H1 (cell line): Measurements from ENCODE around the gene GRIP1. TPM values are rescaled to one million over a fixed set of nuclear protein-coding genes. Genes with fewer than 3 reads are reported as not detected.

Experiments used
- CTCF ChIA-PET: fragments of 300-600 bp; sonication (Branson Sonifier 250); formaldehyde crosslinking; loops from one replicate; lab custom pipeline; 2021; ENCODE audit not compliant: partially characterized antibody; lab: Charles Lee
- POLR2A ChIA-PET: fragments of 300-600 bp; sonication (Branson Sonifier 250); formaldehyde crosslinking; loops from one replicate; lab custom pipeline; 2021; ENCODE audit warnings: inconsistent platforms; ENCODE audit not compliant: partially characterized antibody; lab: Charles Lee
- DNase-seq, 2 experiments: peaks; one replicate each; pipeline versions ENCODE4 v3.0.0 to v3.0.0-alpha.2; 2010 to 2022; ENCODE audit warnings: low spot score in 2 of 2, low read depth in 1 of 2, mixed read lengths in 1 of 2
- FAIRE-seq: peaks from 2 replicates; lab custom pipeline; 2011; peaks lifted over from hg19 to GRCh38; lab: Jason Lieb, UNC
- H2AFZ ChIP-seq: 2 replicates; pipeline ENCODE4 v1.8.1; 2012; ENCODE audit warnings: low read length, inconsistent platforms
- H2AK5ac ChIP-seq: 2 replicates; pipeline ENCODE4 v1.6.1; 2013; ENCODE audit warnings: low read depth, low read length
- H2BK120ac ChIP-seq: replicated peaks from 2 replicates; pipeline ENCODE3; 2013; ENCODE audit warnings: low read depth, low read length, inconsistent platforms
- H2BK12ac ChIP-seq: 2 replicates; pipeline ENCODE4 v1.6.1; 2013; ENCODE audit warnings: low read depth, low read length
- H2BK15ac ChIP-seq: 2 replicates; pipeline ENCODE4 v1.6.1; 2013; ENCODE audit warnings: low read length
- H2BK20ac ChIP-seq: 2 replicates; pipeline ENCODE4 v1.6.1; 2013; ENCODE audit warnings: low read length
- H2BK5ac ChIP-seq: 2 replicates; pipeline ENCODE4 v1.6.1; 2013; ENCODE audit warnings: low read depth, low read length
- H3K14ac ChIP-seq: 2 replicates; pipeline ENCODE4 v1.6.1; 2013; ENCODE audit warnings: inconsistent platforms; ENCODE audit not compliant: insufficient read length
- H3K18ac ChIP-seq: 2 replicates; pipeline ENCODE4 v1.6.1; 2013; ENCODE audit warnings: low read length; ENCODE audit errors: extremely low read depth
- H3K23ac ChIP-seq: 2 replicates; pipeline ENCODE4 v1.6.1; 2013; ENCODE audit warnings: inconsistent platforms; ENCODE audit not compliant: insufficient read length
- H3K23me2 ChIP-seq: 2 replicates; pipeline ENCODE4 v1.6.1; 2013; ENCODE audit warnings: low read depth, low read length
- H3K27ac ChIP-seq: 2 replicates; pipeline ENCODE4 v1.6.1; 2011; ENCODE audit warnings: low read depth, low read length, inconsistent platforms
- H3K27me3 ChIP-seq, 4 experiments: replicated peaks in 1 of 4; 1 replicate in 1 of 4; 2 replicates in 3 of 4; pipeline versions ENCODE4 v1.6.1 to v1.8.1; 2011 to 2013; ENCODE audit warnings: low read length in 3 of 4, mild to moderate bottlenecking in 3 of 4, inconsistent platforms in 2 of 4, mixed read lengths in 2 of 4, moderate library complexity in 1 of 4; ENCODE audit not compliant: control insufficient read depth in 3 of 4, insufficient read depth in 3 of 4; ENCODE audit errors: extremely low read depth in 1 of 4
- H3K36me3 ChIP-seq, 4 experiments: 2 replicates each; pipeline versions ENCODE4 v1.6.1 to v1.8.1; 2011 to 2013; ENCODE audit warnings: mild to moderate bottlenecking in 4 of 4, low read length in 3 of 4, moderate library complexity in 2 of 4, control low read depth in 1 of 4, inconsistent platforms in 1 of 4; ENCODE audit not compliant: insufficient read depth in 4 of 4, control insufficient read depth in 2 of 4
- H3K4ac ChIP-seq: replicated peaks from 2 replicates; pipeline ENCODE3; 2013; ENCODE audit warnings: low read length, low read depth, mixed read lengths, inconsistent platforms; ENCODE audit not compliant: insufficient read length
- H3K4me1 ChIP-seq, 4 experiments: replicated peaks in 1 of 4; 1 replicate in 1 of 4; 2 replicates in 3 of 4; pipeline versions ENCODE4 v1.6.1 to v1.8.1; 2011 to 2013; ENCODE audit warnings: low read length in 3 of 4, inconsistent platforms in 2 of 4, mixed read lengths in 1 of 4; ENCODE audit not compliant: insufficient read depth in 4 of 4, control insufficient read depth in 3 of 4
- H3K4me2 ChIP-seq, 2 experiments: 2 replicates each; pipeline versions ENCODE4 v1.6.1 to v1.8.1; 2011 to 2013; ENCODE audit warnings: low read depth in 2 of 2, low read length in 2 of 2, control low read depth in 1 of 2, inconsistent platforms in 1 of 2, mild to moderate bottlenecking in 1 of 2; ENCODE audit not compliant: insufficient read depth in 1 of 2
- H3K4me3 ChIP-seq, 4 experiments: fragments of 200-600, 300-600 bp in 1 of 4; sonication (generic), shearing (Covaris generic), sonication (Bioruptor Twin) in 1 of 4; 2 replicates each; pipeline versions ENCODE4 v1.5.1 to v1.8.1; 2011 to 2016; ENCODE audit warnings: low read length in 4 of 4, low read depth in 3 of 4, control low read depth in 2 of 4, inconsistent platforms in 2 of 4, mild to moderate bottlenecking in 2 of 4, mixed read lengths in 1 of 4, moderate library complexity in 1 of 4; ENCODE audit not compliant: insufficient read depth in 2 of 4; ENCODE audit errors: extremely low read depth in 1 of 4
- H3K56ac ChIP-seq: replicated peaks from 2 replicates; pipeline ENCODE3; 2013; ENCODE audit warnings: low read depth, mild to moderate bottlenecking, mixed read lengths, low read length, inconsistent platforms; ENCODE audit not compliant: insufficient read length
- H3K79me1 ChIP-seq: 2 replicates; pipeline ENCODE4 v1.6.1; 2013; ENCODE audit warnings: low read depth, low read length, control low read depth
- H3K79me2 ChIP-seq, 2 experiments: 2 replicates each; pipeline versions ENCODE4 v1.6.1 to v1.8.1; 2012 to 2013; ENCODE audit warnings: low read length in 2 of 2, mild to moderate bottlenecking in 2 of 2, inconsistent platforms in 1 of 2; ENCODE audit not compliant: insufficient read depth in 2 of 2, control insufficient read depth in 1 of 2
- H3K9ac ChIP-seq, 4 experiments: replicated peaks in 1 of 4; 1 replicate in 1 of 4; 2 replicates in 3 of 4; pipeline versions ENCODE4 v1.6.1 to v1.8.1; 2011 to 2013; ENCODE audit warnings: low read depth in 3 of 4, low read length in 3 of 4, control low read depth in 2 of 4, mild to moderate bottlenecking in 2 of 4, moderate library complexity in 2 of 4, inconsistent platforms in 1 of 4; ENCODE audit errors: extremely low read depth in 1 of 4
- H3K9me3 ChIP-seq, 2 experiments: 2 replicates each; pipeline versions ENCODE4 v1.6.1 to v1.8.1; 2012 to 2013; ENCODE audit warnings: mild to moderate bottlenecking in 2 of 2, moderate library complexity in 2 of 2, control low read depth in 1 of 2, inconsistent platforms in 1 of 2, low read depth in 1 of 2, low read length in 1 of 2, mixed read lengths in 1 of 2; ENCODE audit not compliant: insufficient read depth in 2 of 2
- H4K20me1 ChIP-seq, 2 experiments: replicated peaks in 1 of 2; 2 replicates each; pipeline versions ENCODE3 to v1.8.1; 2011 to 2013; ENCODE audit warnings: inconsistent platforms in 2 of 2, low read length in 2 of 2, mild to moderate bottlenecking in 1 of 2; ENCODE audit not compliant: insufficient read depth in 2 of 2, control insufficient read depth in 1 of 2
- H4K5ac ChIP-seq: 2 replicates; pipeline ENCODE4 v1.6.1; 2013; ENCODE audit warnings: low read length, low read depth, mixed read lengths, inconsistent platforms; ENCODE audit not compliant: insufficient read length
- H4K8ac ChIP-seq: 2 replicates; pipeline ENCODE4 v1.8.0; 2013; ENCODE audit warnings: mild to moderate bottlenecking, moderate library complexity, low read length, inconsistent platforms; ENCODE audit not compliant: insufficient read depth; ENCODE audit errors: extremely low read depth
- H4K91ac ChIP-seq: replicated peaks from 2 replicates; pipeline ENCODE3; 2013; ENCODE audit warnings: low read length, mixed read lengths, inconsistent platforms; ENCODE audit not compliant: insufficient read length
- CREB1 ChIP-seq: IDR thresholded peaks from 2 replicates; pipeline ENCODE4 v1.6.1; 2012; ENCODE audit warnings: inconsistent platforms
- EP300 ChIP-seq, 2 experiments: IDR thresholded peaks; 1 replicate in 1 of 2; 2 replicates in 1 of 2; pipeline ENCODE4 v1.6.1; 2011 to 2012; ENCODE audit warnings: low read depth in 2 of 2, low read length in 2 of 2, mild to moderate bottlenecking in 2 of 2, borderline replicate concordance in 1 of 2, inconsistent platforms in 1 of 2, moderate library complexity in 1 of 2
- EZH2 ChIP-seq: fragments of 200-600 bp; sonication (generic); IDR thresholded peaks from 2 replicates; pipeline ENCODE4 v1.7.1; 2012; ENCODE audit warnings: low read depth, mild to moderate bottlenecking, moderate library complexity, low read length, inconsistent platforms; ENCODE audit not compliant: severe bottlenecking
- KDM4A ChIP-seq: IDR thresholded peaks from one replicate; pipeline ENCODE4 v1.7.1; 2012; ENCODE audit warnings: low read depth, mild to moderate bottlenecking, moderate library complexity, low read length, inconsistent platforms; ENCODE audit not compliant: severe bottlenecking
- MAFK ChIP-seq: IDR thresholded peaks from 2 replicates; pipeline ENCODE4 v1.6.1; 2012; ENCODE audit warnings: low read depth, mild to moderate bottlenecking, improper control_type of control experiment, low read length
- RBBP5 ChIP-seq: IDR thresholded peaks from 2 replicates; pipeline ENCODE4 v1.7.1; 2012; ENCODE audit warnings: low read depth, mild to moderate bottlenecking, inconsistent platforms, low read length, moderate library complexity, borderline replicate concordance
- RXRA ChIP-seq: IDR thresholded peaks from 2 replicates; pipeline ENCODE4 v1.6.1; 2011; ENCODE audit warnings: low read depth, mild to moderate bottlenecking, low read length, moderate library complexity; ENCODE audit not compliant: insufficient read depth
- SAP30 ChIP-seq: fragments of 300-600 bp; sonication (generic); IDR thresholded peaks from 2 replicates; pipeline ENCODE4 v1.7.1; 2012; ENCODE audit warnings: low read length, moderate library complexity, mild to moderate bottlenecking, inconsistent platforms; ENCODE audit not compliant: insufficient read depth, insufficient replicate concordance
- SIX5 ChIP-seq: IDR thresholded peaks from 2 replicates; pipeline ENCODE4 v1.6.1; 2011; ENCODE audit warnings: mild to moderate bottlenecking, low read depth, low read length
- SP4 ChIP-seq: IDR thresholded peaks from 2 replicates; pipeline ENCODE4 v1.6.1; 2012; ENCODE audit warnings: low read length, inconsistent platforms
- SRF ChIP-seq: IDR thresholded peaks from 2 replicates; pipeline ENCODE4 v1.6.1; 2011; ENCODE audit warnings: mild to moderate bottlenecking, low read depth, low read length, moderate library complexity
- TAF1 ChIP-seq: IDR thresholded peaks from 2 replicates; pipeline ENCODE4 v1.6.1; 2011; ENCODE audit warnings: mild to moderate bottlenecking, low read depth, low read length
- WGBS, 2 experiments: shearing (Covaris generic) in 1 of 2; methylation state at CpG; one replicate each; pipeline versions ENCODE4 v1.1.6 to v1.1.7; 2013 to 2015; ENCODE audit warnings: low lambda C conversion rate in 2 of 2, mixed read lengths in 2 of 2, inconsistent platforms in 1 of 2, low coverage in 1 of 2, missing lambda C conversion rate in 1 of 2; ENCODE audit not compliant: insufficient replicate concordance in 2 of 2, insufficient coverage in 1 of 2, insufficient read length in 1 of 2; ENCODE audit errors: extremely low coverage in 1 of 2, missing lambda C conversion rate in 1 of 2; 5-methylcytosine and 5-hydroxymethylcytosine counted together
- polyA plus RNA-seq, 7 experiments: library from polyadenylated mRNA; depleted of rRNA in 3 of 7; stranded (reverse) in 5 of 7; unstranded in 2 of 7; fragments of >200 nt in 5 of 7; fragments of 200-250 nt in 2 of 7; gene quantifications; 1 replicate in 5 of 7; 2 replicates in 1 of 7; 4 replicates in 1 of 7; pipeline versions ENCODE4 v1.2.1 to v1.2.3, GENCODE V29; 2011 to 2013; ENCODE audit warnings: missing spikeins in 2 of 7, mixed read lengths in 2 of 7
- total RNA-seq: library from RNA; stranded (reverse); fragmentation: NEBNext Ultra II Directional; extraction: Animal tissue kit (Norgen Biotek cat#: 25700); gene quantifications from 2 replicates; pipeline ENCODE4 v1.2.1, GENCODE V29; 2021
- TF ChIP-seq, protein P1 (sequence below): IDR thresholded peaks from 2 replicates; pipeline ENCODE4 v1.6.1; 2012; ENCODE audit warnings: low read length, inconsistent platforms

GRIP1 gene
- total and polyA plus RNA-seq, 2 of the 8 experiments (the other 6 are each of a cell fraction or from before 2014, with no cell fraction given), result 4.5 to 27.3 TPM

DNA sequence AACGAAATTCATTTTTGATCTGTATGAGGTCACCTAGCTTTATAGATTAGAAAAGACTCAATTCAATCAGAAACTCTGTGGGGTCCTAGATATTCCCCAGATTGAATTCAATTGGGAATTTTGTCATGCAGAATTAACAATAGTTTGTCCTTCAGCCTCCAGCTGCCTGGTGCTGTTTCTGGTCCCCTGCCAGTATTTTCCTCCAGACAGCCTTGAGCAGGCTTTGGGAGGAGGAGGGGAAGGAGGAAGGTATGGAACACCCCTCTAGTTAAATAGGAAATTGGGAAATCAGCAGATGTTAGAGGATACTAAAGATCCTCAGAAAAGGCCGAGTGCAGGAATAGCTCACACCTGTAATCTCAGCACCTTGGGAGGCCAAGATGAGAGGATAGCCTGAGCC lies 10.6 kb downstream of the GRIP1 start:
- Histone ChIP-seq H2BK15ac (no peak overlapping the region), H3K4me3 (no peak overlapping the region), H3K23me2 (no peaks in the 10 kb centered on the region), H3K9ac (no peak overlapping the region), H2AK5ac (no peak overlapping the region), H3K18ac (no peak overlapping the region), H4K20me1 (no peaks in the 10 kb centered on the region), H3K27me3 (no peaks in the 10 kb centered on the region), H3K14ac (no peak overlapping the region), H3K36me3 (no peaks in the 10 kb centered on the region), H3K79me1 (no peaks in the 10 kb centered on the region), H4K8ac (no peak overlapping the region), H2BK120ac (no peak overlapping the region), H4K5ac (no peak overlapping the region), H3K9me3 (no peaks in the 10 kb centered on the region), H2AFZ (no peak overlapping the region), H3K4me2 (no peak overlapping the region), H3K56ac (no peak overlapping the region), H2BK5ac (no peak overlapping the region), H2BK20ac (no peak overlapping the region), H3K23ac (no peak overlapping the region), H3K27ac (no peak overlapping the region), H3K4me1 (no peaks in the 10 kb centered on the region), H3K4ac (no peak overlapping the region), H3K79me2 (no peaks in the 10 kb centered on the region), H2BK12ac (no peak overlapping the region), H4K91ac (no peak overlapping the region)
- FAIRE-seq (no peak), DNase-seq (no peak)
- ChIA-PET CTCF (interaction anchor here (0.6 kb wide), 2 partner anchors 113 to 120 kb away, joined by 3 to 5 read pairs; no protein-coding TSS in a partner anchor), POLR2A (no interaction called here)
- WGBS, 2 experiments, result 87% methylated on average over 2 of the region's 2 CpGs; no CpG with 5 or more reads in 1 of the 2 experiments
- TF ChIP-seq EP300 (IDR thresholded peaks at IDR 0.05; ENCODE audit: borderline replicate concordance in 1 of 2, low read depth in 2 of 2, low read length in 2 of 2) (no peak), EZH2 (no peak), RXRA (no peak), SAP30 (no peak), RBBP5 (no peak), SRF (no peak), SIX5 (no peak), KDM4A (no peak), MAFK (no peak), SP4 (no peak), CREB1 (no peak), TAF1 (no peak)
- TF ChIP-seq, protein P1, sequence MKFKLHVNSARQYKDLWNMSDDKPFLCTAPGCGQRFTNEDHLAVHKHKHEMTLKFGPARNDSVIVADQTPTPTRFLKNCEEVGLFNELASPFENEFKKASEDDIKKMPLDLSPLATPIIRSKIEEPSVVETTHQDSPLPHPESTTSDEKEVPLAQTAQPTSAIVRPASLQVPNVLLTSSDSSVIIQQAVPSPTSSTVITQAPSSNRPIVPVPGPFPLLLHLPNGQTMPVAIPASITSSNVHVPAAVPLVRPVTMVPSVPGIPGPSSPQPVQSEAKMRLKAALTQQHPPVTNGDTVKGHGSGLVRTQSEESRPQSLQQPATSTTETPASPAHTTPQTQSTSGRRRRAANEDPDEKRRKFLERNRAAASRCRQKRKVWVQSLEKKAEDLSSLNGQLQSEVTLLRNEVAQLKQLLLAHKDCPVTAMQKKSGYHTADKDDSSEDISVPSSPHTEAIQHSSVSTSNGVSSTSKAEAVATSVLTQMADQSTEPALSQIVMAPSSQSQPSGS, result no peak
